H1 (cell line): ENCODE data around the gene ZNF546. TPM values are rescaled to one million over a fixed set of nuclear protein-coding genes. Genes with fewer than 3 reads are reported as not detected.

Experiments
- CTCF ChIA-PET: fragments of 300-600 bp; sonication (Branson Sonifier 250); formaldehyde crosslinking; loops from one replicate; lab custom pipeline; 2021; ENCODE audit not compliant: partially characterized antibody; lab: Charles Lee
- POLR2A ChIA-PET: fragments of 300-600 bp; sonication (Branson Sonifier 250); formaldehyde crosslinking; loops from one replicate; lab custom pipeline; 2021; ENCODE audit warnings: inconsistent platforms; ENCODE audit not compliant: partially characterized antibody; lab: Charles Lee
- DNase-seq, 2 experiments: peaks; one replicate each; pipeline versions ENCODE4 v3.0.0 to v3.0.0-alpha.2; 2010 to 2022; ENCODE audit warnings: low spot score in 2 of 2, low read depth in 1 of 2, mixed read lengths in 1 of 2
- FAIRE-seq: peaks from 2 replicates; lab custom pipeline; 2011; peaks lifted over from hg19 to GRCh38; lab: Jason Lieb, UNC
- H2AFZ ChIP-seq: 2 replicates; pipeline ENCODE4 v1.8.1; 2012; ENCODE audit warnings: low read length, inconsistent platforms
- H2AK5ac ChIP-seq: 2 replicates; pipeline ENCODE4 v1.6.1; 2013; ENCODE audit warnings: low read depth, low read length
- H2BK120ac ChIP-seq: replicated peaks from 2 replicates; pipeline ENCODE3; 2013; ENCODE audit warnings: low read depth, low read length, inconsistent platforms
- H2BK12ac ChIP-seq: 2 replicates; pipeline ENCODE4 v1.6.1; 2013; ENCODE audit warnings: low read depth, low read length
- H2BK15ac ChIP-seq: 2 replicates; pipeline ENCODE4 v1.6.1; 2013; ENCODE audit warnings: low read length
- H2BK20ac ChIP-seq: 2 replicates; pipeline ENCODE4 v1.6.1; 2013; ENCODE audit warnings: low read length
- H2BK5ac ChIP-seq: 2 replicates; pipeline ENCODE4 v1.6.1; 2013; ENCODE audit warnings: low read depth, low read length
- H3K14ac ChIP-seq: 2 replicates; pipeline ENCODE4 v1.6.1; 2013; ENCODE audit warnings: inconsistent platforms; ENCODE audit not compliant: insufficient read length
- H3K18ac ChIP-seq: 2 replicates; pipeline ENCODE4 v1.6.1; 2013; ENCODE audit warnings: low read length; ENCODE audit errors: extremely low read depth
- H3K23ac ChIP-seq: 2 replicates; pipeline ENCODE4 v1.6.1; 2013; ENCODE audit warnings: inconsistent platforms; ENCODE audit not compliant: insufficient read length
- H3K23me2 ChIP-seq: 2 replicates; pipeline ENCODE4 v1.6.1; 2013; ENCODE audit warnings: low read depth, low read length
- H3K27ac ChIP-seq: 2 replicates; pipeline ENCODE4 v1.6.1; 2011; ENCODE audit warnings: low read depth, low read length, inconsistent platforms
- H3K27me3 ChIP-seq, 4 experiments: replicated peaks in 1 of 4; 1 replicate in 1 of 4; 2 replicates in 3 of 4; pipeline versions ENCODE4 v1.6.1 to v1.8.1; 2011 to 2013; ENCODE audit warnings: low read length in 3 of 4, mild to moderate bottlenecking in 3 of 4, inconsistent platforms in 2 of 4, mixed read lengths in 2 of 4, moderate library complexity in 1 of 4; ENCODE audit not compliant: control insufficient read depth in 3 of 4, insufficient read depth in 3 of 4; ENCODE audit errors: extremely low read depth in 1 of 4
- H3K36me3 ChIP-seq, 4 experiments: 2 replicates each; pipeline versions ENCODE4 v1.6.1 to v1.8.1; 2011 to 2013; ENCODE audit warnings: mild to moderate bottlenecking in 4 of 4, low read length in 3 of 4, moderate library complexity in 2 of 4, control low read depth in 1 of 4, inconsistent platforms in 1 of 4; ENCODE audit not compliant: insufficient read depth in 4 of 4, control insufficient read depth in 2 of 4
- H3K4ac ChIP-seq: replicated peaks from 2 replicates; pipeline ENCODE3; 2013; ENCODE audit warnings: low read length, low read depth, mixed read lengths, inconsistent platforms; ENCODE audit not compliant: insufficient read length
- H3K4me1 ChIP-seq, 4 experiments: replicated peaks in 1 of 4; 1 replicate in 1 of 4; 2 replicates in 3 of 4; pipeline versions ENCODE4 v1.6.1 to v1.8.1; 2011 to 2013; ENCODE audit warnings: low read length in 3 of 4, inconsistent platforms in 2 of 4, mixed read lengths in 1 of 4; ENCODE audit not compliant: insufficient read depth in 4 of 4, control insufficient read depth in 3 of 4
- H3K4me2 ChIP-seq, 2 experiments: 2 replicates each; pipeline versions ENCODE4 v1.6.1 to v1.8.1; 2011 to 2013; ENCODE audit warnings: low read depth in 2 of 2, low read length in 2 of 2, control low read depth in 1 of 2, inconsistent platforms in 1 of 2, mild to moderate bottlenecking in 1 of 2; ENCODE audit not compliant: insufficient read depth in 1 of 2
- H3K4me3 ChIP-seq, 4 experiments: fragments of 200-600, 300-600 bp in 1 of 4; sonication (generic), shearing (Covaris generic), sonication (Bioruptor Twin) in 1 of 4; 2 replicates each; pipeline versions ENCODE4 v1.5.1 to v1.8.1; 2011 to 2016; ENCODE audit warnings: low read length in 4 of 4, low read depth in 3 of 4, control low read depth in 2 of 4, inconsistent platforms in 2 of 4, mild to moderate bottlenecking in 2 of 4, mixed read lengths in 1 of 4, moderate library complexity in 1 of 4; ENCODE audit not compliant: insufficient read depth in 2 of 4; ENCODE audit errors: extremely low read depth in 1 of 4
- H3K56ac ChIP-seq: replicated peaks from 2 replicates; pipeline ENCODE3; 2013; ENCODE audit warnings: low read depth, mild to moderate bottlenecking, mixed read lengths, low read length, inconsistent platforms; ENCODE audit not compliant: insufficient read length
- H3K79me1 ChIP-seq: 2 replicates; pipeline ENCODE4 v1.6.1; 2013; ENCODE audit warnings: low read depth, low read length, control low read depth
- H3K79me2 ChIP-seq, 2 experiments: 2 replicates each; pipeline versions ENCODE4 v1.6.1 to v1.8.1; 2012 to 2013; ENCODE audit warnings: low read length in 2 of 2, mild to moderate bottlenecking in 2 of 2, inconsistent platforms in 1 of 2; ENCODE audit not compliant: insufficient read depth in 2 of 2, control insufficient read depth in 1 of 2
- H3K9ac ChIP-seq, 4 experiments: replicated peaks in 1 of 4; 1 replicate in 1 of 4; 2 replicates in 3 of 4; pipeline versions ENCODE4 v1.6.1 to v1.8.1; 2011 to 2013; ENCODE audit warnings: low read depth in 3 of 4, low read length in 3 of 4, control low read depth in 2 of 4, mild to moderate bottlenecking in 2 of 4, moderate library complexity in 2 of 4, inconsistent platforms in 1 of 4; ENCODE audit errors: extremely low read depth in 1 of 4
- H3K9me3 ChIP-seq, 2 experiments: 2 replicates each; pipeline versions ENCODE4 v1.6.1 to v1.8.1; 2012 to 2013; ENCODE audit warnings: mild to moderate bottlenecking in 2 of 2, moderate library complexity in 2 of 2, control low read depth in 1 of 2, inconsistent platforms in 1 of 2, low read depth in 1 of 2, low read length in 1 of 2, mixed read lengths in 1 of 2; ENCODE audit not compliant: insufficient read depth in 2 of 2
- H4K20me1 ChIP-seq, 2 experiments: replicated peaks in 1 of 2; 2 replicates each; pipeline versions ENCODE3 to v1.8.1; 2011 to 2013; ENCODE audit warnings: inconsistent platforms in 2 of 2, low read length in 2 of 2, mild to moderate bottlenecking in 1 of 2; ENCODE audit not compliant: insufficient read depth in 2 of 2, control insufficient read depth in 1 of 2
- H4K5ac ChIP-seq: 2 replicates; pipeline ENCODE4 v1.6.1; 2013; ENCODE audit warnings: low read length, low read depth, mixed read lengths, inconsistent platforms; ENCODE audit not compliant: insufficient read length
- H4K8ac ChIP-seq: 2 replicates; pipeline ENCODE4 v1.8.0; 2013; ENCODE audit warnings: mild to moderate bottlenecking, moderate library complexity, low read length, inconsistent platforms; ENCODE audit not compliant: insufficient read depth; ENCODE audit errors: extremely low read depth
- H4K91ac ChIP-seq: replicated peaks from 2 replicates; pipeline ENCODE3; 2013; ENCODE audit warnings: low read length, mixed read lengths, inconsistent platforms; ENCODE audit not compliant: insufficient read length
- ASH2L ChIP-seq: fragments of 200-600, 300-600 bp; sonication (generic); IDR thresholded peaks from one replicate; pipeline ENCODE4 v1.7.1; 2017; ENCODE audit warnings: low read length
- BCL11A ChIP-seq, 2 experiments: IDR thresholded peaks; one replicate each; pipeline ENCODE4 v1.6.1; 2011; ENCODE audit warnings: low read depth in 2 of 2, low read length in 2 of 2, mild to moderate bottlenecking in 2 of 2
- CTBP2 ChIP-seq: IDR thresholded peaks from 2 replicates; pipeline ENCODE4 v1.7.0; 2011; ENCODE audit warnings: borderline replicate concordance, mild to moderate bottlenecking, moderate library complexity, mixed read lengths, low read length; ENCODE audit not compliant: insufficient read depth, insufficient read length
- CTCF ChIP-seq, 3 experiments: IDR thresholded peaks; 1 replicate in 2 of 3; 2 replicates in 1 of 3; pipeline versions ENCODE4 v1.5.1 to v1.6.1; 2011; ENCODE audit warnings: low read length in 3 of 3, mild to moderate bottlenecking in 3 of 3, inconsistent platforms in 2 of 3, low read depth in 1 of 3, moderate library complexity in 1 of 3; ENCODE audit not compliant: insufficient read depth in 1 of 3; ENCODE audit errors: control extremely low read depth in 1 of 3
- GTF2F1 ChIP-seq: IDR thresholded peaks from 2 replicates; pipeline ENCODE4 v1.6.1; 2012; ENCODE audit warnings: low read depth, low read length, improper control_type of control experiment, borderline replicate concordance
- KDM1A ChIP-seq: fragments of 200-600, 300-600 bp; sonication (generic); IDR thresholded peaks from 2 replicates; pipeline ENCODE4 v1.7.1; 2016; ENCODE audit warnings: mild to moderate bottlenecking, low read length, borderline replicate concordance
- KDM4A ChIP-seq: IDR thresholded peaks from one replicate; pipeline ENCODE4 v1.7.1; 2012; ENCODE audit warnings: low read depth, mild to moderate bottlenecking, moderate library complexity, low read length, inconsistent platforms; ENCODE audit not compliant: severe bottlenecking
- KDM5A ChIP-seq: fragments of 200-600 bp; IDR thresholded peaks from 2 replicates; pipeline ENCODE4 v1.7.1; 2012; ENCODE audit warnings: mild to moderate bottlenecking, low read length, inconsistent platforms, mixed read lengths
- YY1 ChIP-seq: IDR thresholded peaks from 2 replicates; pipeline ENCODE4 v1.6.1; 2011; ENCODE audit warnings: low read depth, mild to moderate bottlenecking, low read length
- WGBS, 2 experiments: shearing (Covaris generic) in 1 of 2; methylation state at CpG; one replicate each; pipeline versions ENCODE4 v1.1.6 to v1.1.7; 2013 to 2015; ENCODE audit warnings: low lambda C conversion rate in 2 of 2, mixed read lengths in 2 of 2, inconsistent platforms in 1 of 2, low coverage in 1 of 2, missing lambda C conversion rate in 1 of 2; ENCODE audit not compliant: insufficient replicate concordance in 2 of 2, insufficient coverage in 1 of 2, insufficient read length in 1 of 2; ENCODE audit errors: extremely low coverage in 1 of 2, missing lambda C conversion rate in 1 of 2; 5-methylcytosine and 5-hydroxymethylcytosine counted together
- polyA plus RNA-seq, 7 experiments: library from polyadenylated mRNA; depleted of rRNA in 3 of 7; stranded (reverse) in 5 of 7; unstranded in 2 of 7; fragments of >200 nt in 5 of 7; fragments of 200-250 nt in 2 of 7; gene quantifications; 1 replicate in 5 of 7; 2 replicates in 1 of 7; 4 replicates in 1 of 7; pipeline versions ENCODE4 v1.2.1 to v1.2.3, GENCODE V29; 2011 to 2013; ENCODE audit warnings: missing spikeins in 2 of 7, mixed read lengths in 2 of 7
- total RNA-seq: library from RNA; stranded (reverse); fragmentation: NEBNext Ultra II Directional; extraction: Animal tissue kit (Norgen Biotek cat#: 25700); gene quantifications from 2 replicates; pipeline ENCODE4 v1.2.1, GENCODE V29; 2021
- TF ChIP-seq, protein P1 (sequence below): IDR thresholded peaks from 2 replicates; pipeline ENCODE4 v1.6.1; 2011; ENCODE audit warnings: low read length, improper control_type of control experiment

Gene ZNF546
- total and polyA plus RNA-seq, 2 of the 8 experiments (the other 6 are each of a cell fraction or from before 2014, with no cell fraction given), result 0.21 to 1.1 TPM

GRCh38 chr19:40054632-40055031, 57.8 kb downstream of the ZNF546 start:
- H3K36me3 ChIP-seq, result no peaks in the 10 kb centered on the region
- no peak overlapping the region for H2BK5ac ChIP-seq
- H3K9me3 ChIP-seq, result peaks cover 6% of the 10 kb centered on the region in 2 experiments
- H3K4ac ChIP-seq, result no peak overlapping the region
- no peak for FAIRE-seq
- no peak overlapping the region for H2BK12ac ChIP-seq
- H3K4me2 ChIP-seq, result peak overlapping the region in 1 of 2 experiments; percentile 83; a peak in 2 of 4 replicates
- H2BK20ac ChIP-seq, result no peak overlapping the region
- H2AFZ ChIP-seq, result no peak overlapping the region
- H4K91ac ChIP-seq, result no peak overlapping the region
- no peaks in the 10 kb centered on the region for H4K20me1 ChIP-seq
- CTCF ChIA-PET, result interaction anchor here (2.0 kb wide), 1 partner anchor 85 kb away, joined by 4 read pairs; no protein-coding TSS in a partner anchor
- H4K8ac ChIP-seq, result no peak overlapping the region
- H2BK15ac ChIP-seq, result no peak overlapping the region
- no peaks in the 10 kb centered on the region; the same call in 1 of the 2 replicates for H3K79me1 ChIP-seq
- no peak overlapping the region for H2BK120ac ChIP-seq
- H4K5ac ChIP-seq, result no peak overlapping the region
- H3K18ac ChIP-seq, result no peak overlapping the region
- H3K79me2 ChIP-seq, result peaks cover 0 to 51% of the 10 kb centered on the region in 2 experiments; a peak in 2 of 4 replicates
- H3K4me3 ChIP-seq, result peak overlapping the region in 3 of 4 experiments; percentile 89 to 95 (median 93); a peak in 4 of 8 replicates
- no peaks in the 10 kb centered on the region for H3K27me3 ChIP-seq
- no peak for DNase-seq
- peaks cover 7% of the 10 kb centered on the region for H3K23me2 ChIP-seq
- no peak overlapping the region for H3K14ac ChIP-seq
- H3K4me1 ChIP-seq, result peaks cover 0 to 6% (median 0%) of the 10 kb centered on the region in 4 experiments; a peak in 1 of 7 replicates
- H3K56ac ChIP-seq, result no peak overlapping the region
- H3K27ac ChIP-seq, result no peak overlapping the region
- 92% methylated on average over 9 of the region's 9 CpGs; no CpG with 5 or more reads in 1 of the 2 experiments for WGBS, 2 experiments
- no peak overlapping the region for H3K9ac ChIP-seq
- H3K23ac ChIP-seq, result no peak overlapping the region
- H2AK5ac ChIP-seq, result no peak overlapping the region
- POLR2A ChIA-PET, result interaction anchor here (2.9 kb wide), 1 partner anchor 32 kb away, joined by 8 read pairs; no protein-coding TSS in a partner anchor
- TF ChIP-seq GTF2F1 (no peak), BCL11A (IDR thresholded peaks at IDR 0.05; ENCODE audit: low read depth in 2 of 2, low read length in 2 of 2) (no peak), KDM4A (no peak), KDM1A (no peak), KDM5A (no peak), CTCF (IDR thresholded peaks at IDR 0.05; ENCODE audit: control extremely low read depth in 1 of 3, insufficient read depth in 1 of 3, low read depth in 1 of 3, low read length in 3 of 3) (no peak), YY1 (no peak), CTBP2 (no peak), ASH2L (no peak)
- TF ChIP-seq, protein P1, sequence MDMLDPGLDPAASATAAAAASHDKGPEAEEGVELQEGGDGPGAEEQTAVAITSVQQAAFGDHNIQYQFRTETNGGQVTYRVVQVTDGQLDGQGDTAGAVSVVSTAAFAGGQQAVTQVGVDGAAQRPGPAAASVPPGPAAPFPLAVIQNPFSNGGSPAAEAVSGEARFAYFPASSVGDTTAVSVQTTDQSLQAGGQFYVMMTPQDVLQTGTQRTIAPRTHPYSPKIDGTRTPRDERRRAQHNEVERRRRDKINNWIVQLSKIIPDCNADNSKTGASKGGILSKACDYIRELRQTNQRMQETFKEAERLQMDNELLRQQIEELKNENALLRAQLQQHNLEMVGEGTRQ, result no peak
